GM12873 (cell line): Measurements from ENCODE around the gene TEAD2.

Experiments used
- CTCF ChIP-seq: IDR thresholded peaks from 2 replicates; pipeline ENCODE4 v1.5.1; 2012; ENCODE audit warnings: low read depth, mild to moderate bottlenecking, moderate library complexity, low read length, control low read depth; ENCODE audit not compliant: insufficient read depth; ENCODE audit errors: missing control alignments

TEAD2 gene

GRCh38 chr19:49294401-49294800 lies 67.8 kb downstream of the TEAD2 start:
- no peak for TF ChIP-seq CTCF
